ENCODE data around the gene EPS15.

EPS15 gene

GRCh38 chr1:51518586-51519047 lies 449 bp downstream of the EPS15 start:
- Histone ChIP-seq H3K4me2 (peak overlapping the region; percentile 87 to 98 (median 92)), H3K4me3 (peak overlapping the region; percentile 92 to 100 (median 98)), H3K36me3 (no peaks in the 10 kb centered on the region), H3K4me1 (peaks cover 32 to 50% (median 42%) of the 10 kb centered on the region in 10 experiments), H3K9me3 (replicated peaks in 1 of 11) (no peaks in the 10 kb centered on the region), H3K27ac (peak overlapping the region; percentile 91 to 97 (median 95)), H4K20me1 (peaks cover 10 to 49% (median 38%) of the 10 kb centered on the region in 11 experiments), H3K9ac (peak overlapping the region; percentile 93 to 98 (median 97)), H3K27me3 (no peaks in the 10 kb centered on the region)
- no peak for TF ChIP-seq Cebpa-rat (IDR thresholded peaks at IDR 0.05)

GRCh38 chr1:51518033-51518585 lies 957 bp downstream of the EPS15 start:
- Histone ChIP-seq H3K9me3 (replicated peaks in 1 of 11) (no peaks in the 10 kb centered on the region), H3K4me2 (peak overlapping the region; percentile 87 to 98 (median 92)), H3K27me3 (no peaks in the 10 kb centered on the region), H4K20me1 (peaks cover 14 to 54% (median 43%) of the 10 kb centered on the region in 11 experiments), H3K4me3 (peak overlapping the region; percentile 92 to 100 (median 98)), H3K36me3 (no peaks in the 10 kb centered on the region), H3K4me1 (peaks cover 32 to 55% (median 43%) of the 10 kb centered on the region in 10 experiments), H3K27ac (peak overlapping the region; percentile 91 to 97 (median 95)), H3K9ac (peak overlapping the region; percentile 93 to 98 (median 97))
- TF ChIP-seq Cebpa-rat (IDR thresholded peaks at IDR 0.05): no peak

GRCh38 chr1:51517361-51518032 lies 1.6 kb downstream of the EPS15 start:
- H3K9me3 ChIP-seq (replicated peaks in 1 of 11): no peaks in the 10 kb centered on the region
- H3K4me2 ChIP-seq: peak overlapping the region; percentile 87 to 98 (median 92)
- H3K9ac ChIP-seq: peak overlapping the region; percentile 93 to 98 (median 97)
- peaks cover 37 to 61% (median 49%) of the 10 kb centered on the region in 10 experiments for H3K4me1 ChIP-seq
- TF ChIP-seq Cebpa-rat (IDR thresholded peaks at IDR 0.05): no peak
- no peaks in the 10 kb centered on the region for H3K36me3 ChIP-seq
- no peaks in the 10 kb centered on the region for H3K27me3 ChIP-seq
- peak overlapping the region; percentile 92 to 100 (median 98) for H3K4me3 ChIP-seq
- H3K27ac ChIP-seq: peak overlapping the region; percentile 91 to 97 (median 95)
- H4K20me1 ChIP-seq: peaks cover 20 to 60% (median 49%) of the 10 kb centered on the region in 11 experiments

- H3K9me3 ChIP-seq (replicated peaks in 1 of 11): no peaks in the 10 kb centered on the region
- H3K27me3 ChIP-seq: no peaks in the 10 kb centered on the region
- no peaks in the 10 kb centered on the region for H3K36me3 ChIP-seq
- H3K4me3 ChIP-seq: peak overlapping the region; percentile 92 to 100 (median 98); a peak in 17 of 20 replicates
- H3K27ac ChIP-seq: peak overlapping the region in 2 of 11 experiments; percentile 22 to 95; a peak in 3 of 22 replicates
- H3K4me1 ChIP-seq: peaks cover 37 to 69% (median 55%) of the 10 kb centered on the region in 10 experiments
- H3K9ac ChIP-seq: peak overlapping the region in 7 of 11 experiments; percentile 93 to 98 (median 97); a peak in 10 of 22 replicates
- no peak for TF ChIP-seq Cebpa-rat (IDR thresholded peaks at IDR 0.05)
- H3K4me2 ChIP-seq: peak overlapping the region; percentile 87 to 98 (median 92)
- H4K20me1 ChIP-seq: peaks cover 27 to 68% (median 57%) of the 10 kb centered on the region in 11 experiments
Measured at GRCh38 chr1:51516649-51517158, 2.4 kb downstream of the EPS15 start.

- H3K9ac ChIP-seq: peak overlapping the region in 4 of 11 experiments; percentile 97 to 98 (median 98); a peak in 8 of 22 replicates
- peaks cover 33 to 74% (median 63%) of the 10 kb centered on the region in 11 experiments for H4K20me1 ChIP-seq
- no peaks in the 10 kb centered on the region for H3K27me3 ChIP-seq
- H3K4me3 ChIP-seq: peak overlapping the region in 6 of 10 experiments; percentile 92 to 100 (median 99); a peak in 10 of 20 replicates
- no peaks in the 10 kb centered on the region for H3K36me3 ChIP-seq
- peaks cover 37 to 74% (median 54%) of the 10 kb centered on the region in 10 experiments for H3K4me1 ChIP-seq
- H3K27ac ChIP-seq: peak overlapping the region in 3 of 11 experiments; percentile 13 to 41 (median 22); a peak in 3 of 22 replicates
- H3K9me3 ChIP-seq (replicated peaks in 1 of 11): no peaks in the 10 kb centered on the region
- peak overlapping the region; percentile 87 to 98 (median 92) for H3K4me2 ChIP-seq
- TF ChIP-seq Cebpa-rat (IDR thresholded peaks at IDR 0.05): no peak
Measured at GRCh38 chr1:51515982-51516648, 3.0 kb downstream of the EPS15 start.

DNA sequence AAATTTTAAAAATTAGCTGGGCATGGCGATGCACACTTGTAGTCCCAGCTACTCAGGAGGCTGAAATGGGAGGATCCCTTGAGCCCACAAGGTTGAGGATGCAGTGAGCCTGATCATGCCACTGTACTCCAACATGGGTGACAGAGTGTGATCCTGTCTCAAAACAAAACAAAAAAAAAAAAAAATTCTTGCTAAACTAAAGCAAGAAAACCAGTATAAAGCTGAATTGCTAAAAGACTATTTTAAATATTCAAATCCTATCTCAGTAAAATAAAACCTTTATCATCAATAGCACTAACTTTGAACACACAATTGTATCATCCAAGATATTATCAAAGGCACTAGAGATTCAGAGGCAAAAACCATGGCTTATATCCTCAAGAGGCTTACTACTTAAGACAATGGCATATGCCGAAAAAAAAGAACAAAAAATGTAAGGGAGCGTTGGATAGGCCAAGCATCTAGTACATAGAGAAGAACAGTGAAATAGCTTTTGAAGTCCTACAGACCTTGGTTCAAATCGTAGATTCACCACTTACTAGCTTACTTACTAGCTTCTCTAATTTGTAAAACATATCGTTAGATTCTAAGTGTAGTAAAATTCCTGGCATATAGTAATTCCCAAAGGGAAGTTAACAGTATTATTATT lies 3.6 kb downstream of the EPS15 start:
- Histone ChIP-seq H3K9ac (peak overlapping the region in 2 of 11 experiments; percentile 97 to 98; a peak in 3 of 22 replicates), H3K4me3 (0 out of 20 replicates have a peak overlapping the region, but pooled peaks of 2 of the 10 experiments have one; percentile 16 to 92), H3K4me2 (peak overlapping the region; percentile 42 to 98 (median 90); a peak in 20 of 22 replicates), H3K27ac (peak overlapping the region in 2 of 11 experiments; percentile 22 to 41; a peak in 2 of 22 replicates), H3K36me3 (peaks cover 0 to 3% (median 0%) of the 10 kb centered on the region in 11 experiments; a peak in 1 of 22 replicates), H4K20me1 (peaks cover 34 to 81% (median 70%) of the 10 kb centered on the region in 11 experiments), H3K4me1 (peaks cover 37 to 68% (median 52%) of the 10 kb centered on the region in 10 experiments), H3K9me3 (replicated peaks in 1 of 11) (no peaks in the 10 kb centered on the region), H3K27me3 (no peaks in the 10 kb centered on the region)
- no peak for TF ChIP-seq Cebpa-rat (IDR thresholded peaks at IDR 0.05)

- no peaks in the 10 kb centered on the region for H3K27me3 ChIP-seq
- H4K20me1 ChIP-seq: peaks cover 34 to 88% (median 77%) of the 10 kb centered on the region in 11 experiments
- peaks cover 0 to 8% (median 0%) of the 10 kb centered on the region in 11 experiments; a peak in 2 of 22 replicates for H3K36me3 ChIP-seq
- H3K4me2 ChIP-seq: peak overlapping the region; percentile 13 to 98 (median 90); a peak in 19 of 22 replicates
- H3K4me1 ChIP-seq: peaks cover 37 to 61% (median 52%) of the 10 kb centered on the region in 10 experiments
- H3K9me3 ChIP-seq (replicated peaks in 1 of 11): no peaks in the 10 kb centered on the region
- no peak overlapping the region for H3K27ac ChIP-seq
- H3K4me3 ChIP-seq: peak overlapping the region in 1 of 10 experiments; percentile 2; a peak in 1 of 20 replicates
- H3K9ac ChIP-seq: peak overlapping the region in 3 of 11 experiments; percentile 2 to 59 (median 51); a peak in 5 of 22 replicates
- no peak for TF ChIP-seq Cebpa-rat (IDR thresholded peaks at IDR 0.05)
Measured at GRCh38 chr1:51514733-51515132, 4.3 kb downstream of the EPS15 start.

- Histone ChIP-seq H3K27ac (no peak overlapping the region), H3K4me1 (peaks cover 34 to 66% (median 47%) of the 10 kb centered on the region in 10 experiments; a peak in 19 of 20 replicates)
- no peak for TF ChIP-seq Cebpa-rat (IDR thresholded peaks at IDR 0.05)
Measured at GRCh38 chr1:51512606-51513005, 6.5 kb downstream of the EPS15 start.

More at GRCh38 chr1:51512606-51513005, 6.5 kb downstream of the EPS15 start:
- H3K9ac ChIP-seq: peak overlapping the region in 1 of 11 experiments; percentile 9; a peak in 1 of 22 replicates
- H4K20me1 ChIP-seq: peaks cover 34 to 100% (median 95%) of the 10 kb centered on the region in 11 experiments
- no peak overlapping the region for H3K4me3 ChIP-seq
- H3K36me3 ChIP-seq: peaks cover 0 to 12% (median 3%) of the 10 kb centered on the region in 11 experiments; a peak in 9 of 22 replicates
- H3K27me3 ChIP-seq: no peaks in the 10 kb centered on the region
- H3K4me2 ChIP-seq: peak overlapping the region in 8 of 11 experiments; percentile 9 to 98 (median 20); a peak in 11 of 22 replicates
- H3K9me3 ChIP-seq (replicated peaks in 1 of 11): no peaks in the 10 kb centered on the region

Measured in BLaER1 treated with 17β-estradiol and CSF1 and Interleukin-3, amounts not matched to agents 10 nM and 100 nM (cell line).